GM19467 (cell line): Measurements from ENCODE around the gene ANKRD33B.
"Not testable (repeated sequence)": the region's sequence is repeated elsewhere in the genome, so short reads cannot be mapped to it uniquely, and the experiment has no call there.

ENCODE experiments used
- ATAC-seq: cut with Tn5 transposase; IDR thresholded peaks from one replicate; pipeline ENCODE4 v1.9.1; 2021; ENCODE audit warnings: mild to moderate bottlenecking, moderate library complexity; ENCODE audit not compliant: unreplicated experiment

Gene ANKRD33B

GRCh38 chr5:10556289-10556807 lies 7.5 kb upstream of the ANKRD33B start:
- ATAC-seq: no peak

DNA sequence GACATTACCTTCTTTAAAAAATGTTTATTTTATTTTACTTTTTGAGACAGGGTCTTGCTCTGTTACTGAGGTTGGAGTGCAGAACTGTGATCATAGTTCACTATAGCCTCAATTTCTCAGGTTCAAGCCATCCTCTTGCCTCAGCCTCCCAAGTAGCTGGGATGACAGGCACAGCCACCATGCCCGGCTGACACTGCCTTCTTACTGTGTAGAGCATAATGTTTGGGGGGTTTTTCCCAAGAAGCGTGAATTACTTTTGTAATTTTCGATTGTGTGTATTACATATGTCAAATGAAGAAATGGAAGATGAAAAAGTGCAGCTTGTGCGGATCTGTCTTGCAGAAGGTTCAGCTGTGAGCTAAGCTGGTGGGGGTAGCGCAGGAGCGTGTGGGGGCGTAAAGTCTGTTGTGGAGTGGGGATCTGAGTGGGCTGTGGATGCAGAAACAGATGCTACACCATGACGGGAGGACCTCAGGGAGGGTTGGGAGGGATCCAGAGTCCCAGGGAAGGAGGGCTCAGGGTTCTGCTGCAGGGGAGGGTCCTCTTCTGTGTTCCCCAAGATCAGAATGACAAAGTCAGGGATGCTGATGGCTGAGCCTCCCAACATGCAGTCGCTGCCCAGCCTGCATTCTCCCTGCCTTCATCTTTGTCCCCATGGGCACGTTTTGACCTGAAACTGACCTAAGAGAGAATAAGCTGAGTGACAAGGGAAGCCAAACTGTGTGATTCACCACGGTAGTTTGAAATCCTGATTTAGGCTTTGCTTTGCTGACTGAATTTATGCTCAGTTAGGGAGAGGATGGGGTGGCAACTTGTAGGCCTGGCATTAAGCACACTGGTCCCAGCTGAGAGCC lies 6.8 kb upstream of the ANKRD33B start:
- no peak for ATAC-seq

DNA sequence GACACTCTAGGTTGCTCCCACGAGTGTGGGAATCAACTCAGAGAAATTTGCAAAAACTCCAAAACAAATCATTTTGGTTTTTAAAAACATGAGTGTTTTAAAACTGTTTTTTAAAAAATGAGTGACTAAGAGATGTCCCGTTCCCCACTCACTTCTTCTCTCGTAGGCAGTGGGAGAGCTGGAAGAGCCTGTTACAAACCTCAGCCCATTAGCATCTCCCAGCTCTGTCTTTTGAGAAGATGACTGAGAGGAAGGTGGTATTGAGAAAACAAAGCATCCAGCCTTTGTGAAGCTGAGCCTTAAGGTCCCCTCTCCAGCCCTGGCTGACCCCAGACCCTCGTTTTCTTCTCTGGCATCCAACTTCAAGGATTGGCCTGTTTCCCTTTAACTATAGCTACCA lies 4.7 kb upstream of the ANKRD33B start:
- no peak for ATAC-seq

- no peak for ATAC-seq
Measured at GRCh38 chr5:10559871-10560270, 4.0 kb upstream of the ANKRD33B start.

DNA sequence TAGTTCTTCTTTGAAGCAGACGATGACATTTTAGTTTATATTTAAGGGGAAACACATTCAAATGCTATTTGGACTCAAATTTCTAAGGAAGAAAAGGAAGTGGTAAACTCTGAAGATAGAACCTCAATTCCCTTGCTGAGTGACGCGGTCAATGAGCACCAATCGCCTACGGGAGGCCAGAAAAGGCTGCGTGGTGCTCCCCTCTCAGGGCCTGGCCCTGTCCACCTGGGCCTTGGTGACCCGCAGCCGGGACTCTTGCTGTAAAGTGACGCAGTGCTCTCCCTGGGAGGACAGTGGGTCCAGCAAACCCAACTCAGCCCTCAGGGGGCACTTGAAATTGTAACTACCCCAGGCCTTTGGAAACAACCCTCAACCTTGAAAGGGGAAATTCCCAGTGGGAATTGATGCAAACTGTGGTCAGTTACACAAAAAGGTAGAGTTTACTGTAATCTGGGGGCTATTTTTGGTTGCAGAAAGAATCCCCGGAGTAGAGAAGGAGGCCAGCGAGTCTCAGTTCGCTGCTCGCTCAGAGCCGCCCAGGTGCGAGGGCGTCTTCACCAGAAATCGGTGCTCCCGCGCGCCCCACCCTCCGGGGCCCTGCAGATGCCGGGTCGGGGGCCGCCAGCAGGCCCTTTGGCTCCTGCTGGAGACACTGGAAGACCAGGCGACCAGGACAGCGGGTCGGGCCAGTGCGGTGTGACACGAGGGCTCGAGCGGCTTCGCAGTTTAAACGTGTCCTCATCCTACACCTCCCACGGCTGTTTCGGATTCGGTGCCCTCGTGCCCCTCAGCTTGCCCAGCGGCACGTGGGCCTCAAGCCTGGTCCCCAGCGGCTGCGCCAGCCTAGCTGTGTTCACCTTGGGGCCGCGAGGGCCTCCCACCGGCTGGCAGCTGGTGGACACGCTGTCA lies 1.4 kb upstream of the ANKRD33B start:
- no peak for ATAC-seq

GRCh38 chr5:10563110-10563944 lies 543 bp upstream of the ANKRD33B start:
- peak; percentile 26 for ATAC-seq

- ATAC-seq: no peak
Measured at GRCh38 chr5:10564838-10565784, 1.2 kb downstream of the ANKRD33B start.

DNA sequence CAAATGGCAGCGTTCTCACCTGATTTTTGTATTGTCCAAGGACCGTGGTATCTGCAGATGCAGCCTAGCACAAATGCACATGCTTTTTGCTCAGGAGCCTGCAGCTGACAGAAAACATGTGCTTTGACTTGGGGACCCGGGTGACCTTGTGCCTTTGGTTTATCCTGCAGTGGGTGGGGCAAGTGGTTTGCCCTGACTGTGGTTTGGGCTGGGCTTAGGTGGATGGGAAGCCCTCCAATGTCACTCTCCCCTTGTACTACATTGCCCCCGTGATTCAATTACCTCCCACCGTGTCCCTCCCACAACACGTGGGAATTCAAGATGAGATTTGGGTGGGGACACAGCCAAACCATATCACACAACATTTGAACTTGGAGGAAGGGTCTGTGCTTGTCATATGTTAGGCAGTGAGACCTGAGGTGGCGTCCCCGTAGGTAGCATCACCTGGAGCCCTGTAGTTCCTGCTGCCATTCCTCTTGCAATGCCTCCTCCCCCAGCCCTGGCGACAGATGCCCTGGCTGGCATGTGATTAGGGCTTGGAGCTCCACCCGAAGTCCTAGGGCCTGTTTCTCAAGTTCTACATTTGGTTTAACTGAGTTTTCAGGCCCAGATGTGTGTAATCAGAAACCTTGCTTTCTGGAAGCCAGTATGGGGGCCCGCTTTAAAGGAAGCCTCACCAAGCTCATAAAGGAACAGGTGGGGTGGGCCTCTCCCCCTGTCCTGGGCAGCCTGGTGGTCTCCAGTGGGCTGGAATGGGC lies 2.1 kb downstream of the ANKRD33B start:
- ATAC-seq: no peak

- no peak for ATAC-seq
Measured at GRCh38 chr5:10566543-10567068, 2.7 kb downstream of the ANKRD33B start.

DNA sequence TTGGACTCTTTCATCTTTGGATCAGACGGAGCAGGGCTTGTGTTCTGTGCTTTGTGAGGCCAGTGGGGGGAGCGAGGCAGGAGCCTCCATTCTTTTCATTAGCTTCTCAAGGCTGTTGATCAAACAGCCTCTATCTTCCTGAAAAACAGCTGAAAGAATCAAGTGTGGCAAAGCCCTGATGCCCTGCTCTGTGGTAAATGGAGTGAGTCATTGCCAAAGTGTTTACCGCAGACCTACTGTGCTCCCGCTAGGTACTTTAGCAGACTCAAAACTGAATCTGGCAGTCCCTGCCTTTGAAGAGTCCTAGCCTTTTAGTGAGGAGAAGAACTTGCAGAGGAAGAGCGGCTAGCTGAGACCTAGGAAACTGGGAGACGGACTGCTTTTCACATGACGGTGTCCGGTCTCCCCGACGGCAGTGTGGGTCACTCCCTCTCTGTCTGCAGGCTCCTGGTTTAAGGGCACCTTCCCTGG lies 3.3 kb downstream of the ANKRD33B start:
- no peak for ATAC-seq

DNA sequence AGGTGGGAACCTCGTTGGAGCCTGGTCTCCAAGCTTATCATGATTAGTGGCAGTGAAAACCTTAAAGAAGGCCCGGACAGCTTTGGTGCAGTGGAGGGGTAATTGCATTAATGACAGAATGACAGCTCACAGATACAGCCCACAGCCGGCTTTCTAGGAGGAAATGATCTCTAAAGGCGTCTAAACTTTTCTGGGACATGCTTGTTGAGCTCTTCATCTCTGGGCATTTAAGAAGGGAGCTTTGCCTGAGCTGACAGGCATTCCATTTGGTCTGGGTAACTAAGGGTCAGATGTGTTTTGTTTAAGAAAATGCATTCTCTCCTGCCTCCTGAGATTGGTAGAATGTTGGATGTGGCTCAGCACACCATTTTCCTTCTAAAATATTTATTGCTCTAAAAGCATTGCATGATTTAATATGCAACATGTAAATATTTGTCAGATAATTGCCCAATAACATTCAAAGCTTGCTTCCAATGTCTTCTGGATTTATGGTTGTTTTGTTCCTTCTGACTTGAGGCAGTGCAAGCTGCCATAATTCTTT lies 4.0 kb downstream of the ANKRD33B start:
- no peak for ATAC-seq

- ATAC-seq: not testable (repeated sequence)
Measured at GRCh38 chr5:10570540-10570939, 6.7 kb downstream of the ANKRD33B start.

DNA sequence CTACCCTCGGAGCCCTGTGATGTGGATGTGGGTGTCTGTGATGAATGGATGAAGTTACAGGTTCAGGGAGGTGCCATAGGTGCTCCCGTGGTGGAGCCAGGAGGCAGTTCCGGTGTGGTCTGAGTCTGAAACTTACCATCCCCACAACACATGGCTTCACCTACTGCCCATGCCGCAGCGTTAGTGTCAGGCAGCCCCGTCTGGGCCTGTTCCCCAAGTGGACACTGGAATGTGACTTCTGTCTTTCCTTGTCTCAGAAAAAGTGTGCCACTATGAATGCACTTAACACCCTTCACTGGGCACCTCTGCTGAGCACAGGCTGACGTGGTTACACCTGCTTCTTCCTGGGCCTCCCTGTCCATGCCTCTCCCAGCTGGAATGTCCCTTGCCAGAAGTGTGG lies 8.6 kb downstream of the ANKRD33B start:
- ATAC-seq: no peak

GRCh38 chr5:10573487-10574145 lies 9.7 kb downstream of the ANKRD33B start:
- no peak for ATAC-seq

- not testable (repeated sequence) for ATAC-seq
Measured at GRCh38 chr5:10574879-10575278, 11.0 kb downstream of the ANKRD33B start.

GRCh38 chr5:10576121-10576789 lies 12.4 kb downstream of the ANKRD33B start:
- no peak for ATAC-seq

- ATAC-seq: no peak
Measured at GRCh38 chr5:10576790-10577189, 12.9 kb downstream of the ANKRD33B start.
